Neural cell (in vitro differentiated cells): ENCODE results near the gene SPECC1L. TPM values are rescaled to one million over a fixed set of nuclear protein-coding genes. Genes with fewer than 3 reads are reported as not detected.

ENCODE experiments used
- H2AFZ ChIP-seq: fragments of 200-600, 300-800 bp; sonication (generic), shearing (Covaris generic); 2 replicates; pipeline ENCODE4 v1.6.0; 2014; ENCODE audit warnings: low read depth, mild to moderate bottlenecking, antibody characterized with exemption, low read length, moderate library complexity
- H3F3A ChIP-seq: fragments of 200-600 bp; shearing (Covaris generic); 2 replicates; pipeline ENCODE4 v1.6.1; 2016; ENCODE audit warnings: mild to moderate bottlenecking, moderate library complexity, mixed read lengths, antibody characterized with exemption, low read length; ENCODE audit not compliant: insufficient read depth, poor library complexity, severe bottlenecking
- H3K27ac ChIP-seq: fragments of 200-600, 300-800 bp; sonication (generic), shearing (Covaris generic); 2 replicates; pipeline ENCODE4 v1.5.1; 2014; ENCODE audit warnings: mild to moderate bottlenecking, low read length, moderate library complexity
- H3K27me3 ChIP-seq: fragments of 300-800, 200-600 bp; sonication (generic), shearing (Covaris generic); 2 replicates; pipeline ENCODE4 v1.6.0; 2014; ENCODE audit warnings: mild to moderate bottlenecking, low read depth, low read length, moderate library complexity; ENCODE audit not compliant: insufficient read depth
- H3K36me3 ChIP-seq: fragments of 300-800, 200-600 bp; sonication (generic), shearing (Covaris generic); 2 replicates; pipeline ENCODE4 v1.5.1; 2014; ENCODE audit warnings: mild to moderate bottlenecking, antibody characterized with exemption, low read length, moderate library complexity; ENCODE audit not compliant: insufficient read depth
- H3K4me2 ChIP-seq: fragments of 300-800, 200-600 bp; sonication (generic), shearing (Covaris generic); 2 replicates; pipeline ENCODE4 v1.6.0; 2014; ENCODE audit warnings: mild to moderate bottlenecking, low read length
- H3K4me3 ChIP-seq: fragments of 300-800, 200-600 bp; sonication (generic), shearing (Covaris generic); 2 replicates; pipeline ENCODE4 v1.5.1; 2014; ENCODE audit warnings: mild to moderate bottlenecking, low read length, moderate library complexity
- H3K79me2 ChIP-seq: fragments of 200-600 bp; shearing (Covaris generic); replicated peaks from 2 replicates; pipeline ENCODE4 v1.6.0; 2014; ENCODE audit warnings: mild to moderate bottlenecking, low read length, moderate library complexity; ENCODE audit not compliant: insufficient read depth
- H3K9ac ChIP-seq: fragments of 300-800, 200-600 bp; sonication (generic), shearing (Covaris generic); 2 replicates; pipeline ENCODE4 v1.6.1; 2016; ENCODE audit warnings: mild to moderate bottlenecking, low read length, mixed read lengths
- H3K9me2 ChIP-seq: fragments of 200-600 bp; shearing (Covaris generic); 2 replicates; pipeline ENCODE4 v1.6.1; 2016; ENCODE audit warnings: mild to moderate bottlenecking, low read length, mixed read lengths; ENCODE audit not compliant: insufficient read depth
- H3K9me3 ChIP-seq: fragments of 200-600, 300-800 bp; sonication (generic), shearing (Covaris generic); 2 replicates; pipeline ENCODE4 v1.6.1; 2016; ENCODE audit warnings: mild to moderate bottlenecking, mixed run types, low read length, moderate library complexity, mixed read lengths
- H4K20me1 ChIP-seq: fragments of 200-600 bp; shearing (Covaris generic); 2 replicates; pipeline ENCODE4 v1.6.1; 2016; ENCODE audit warnings: mild to moderate bottlenecking, mixed run types; ENCODE audit not compliant: insufficient read depth
- EP300 ChIP-seq: fragments of 450-650 bp; conservative IDR thresholded peaks from 2 replicates; pipeline ENCODE4 v1.6.1; 2014; ENCODE audit warnings: antibody characterized with exemption, mild to moderate bottlenecking, moderate library complexity; ENCODE audit not compliant: poor library complexity, severe bottlenecking
- EZH2 ChIP-seq: fragments of 200-600, 300-800 bp; shearing (Covaris generic), sonication (generic); IDR thresholded peaks from 2 replicates; pipeline ENCODE4 v1.6.1; 2014; ENCODE audit warnings: antibody characterized with exemption, low read length, borderline replicate concordance, mild to moderate bottlenecking; ENCODE audit not compliant: insufficient read depth, poor library complexity, severe bottlenecking
- MXI1 ChIP-seq: fragments of 450-650 bp; conservative IDR thresholded peaks from 2 replicates; pipeline ENCODE4 v1.6.1; 2014; ENCODE audit warnings: antibody characterized with exemption, mild to moderate bottlenecking; ENCODE audit not compliant: poor library complexity, severe bottlenecking
- POLR2AphosphoS5 ChIP-seq: IDR thresholded peaks from 2 replicates; pipeline ENCODE4 v1.6.1; 2012
- RAD21 ChIP-seq: fragments of 450-650 bp; conservative IDR thresholded peaks from 2 replicates; pipeline ENCODE4 v1.6.1; 2014; ENCODE audit warnings: antibody characterized with exemption, mild to moderate bottlenecking, moderate library complexity
- SMC3 ChIP-seq: fragments of 450-650 bp; conservative IDR thresholded peaks from 2 replicates; pipeline ENCODE4 v1.6.1; 2014; ENCODE audit warnings: antibody characterized with exemption, mild to moderate bottlenecking, moderate library complexity; ENCODE audit not compliant: poor library complexity
- TAF1 ChIP-seq: IDR thresholded peaks from 2 replicates; pipeline ENCODE4 v1.6.1; 2012; ENCODE audit warnings: low read depth
- polyA plus RNA-seq: library from polyadenylated mRNA; depleted of rRNA; stranded (reverse); fragments of >200 nt; gene quantifications from 2 replicates; pipeline ENCODE4 v1.2.3, GENCODE V29; 2014
- TF ChIP-seq, protein P1 (sequence below): fragments of 450-650 bp; IDR thresholded peaks from 2 replicates; pipeline ENCODE4 v1.5.1; 2014; ENCODE audit warnings: antibody characterized with exemption, mild to moderate bottlenecking, moderate library complexity; ENCODE audit not compliant: poor library complexity, severe bottlenecking
- TF ChIP-seq, protein P2 (sequence below): IDR thresholded peaks from 2 replicates; pipeline ENCODE4 v1.6.1; 2012; ENCODE audit warnings: borderline replicate concordance

Gene SPECC1L
- polyA plus RNA-seq, 1 donor from 2014 or later: 27.1 TPM

DNA sequence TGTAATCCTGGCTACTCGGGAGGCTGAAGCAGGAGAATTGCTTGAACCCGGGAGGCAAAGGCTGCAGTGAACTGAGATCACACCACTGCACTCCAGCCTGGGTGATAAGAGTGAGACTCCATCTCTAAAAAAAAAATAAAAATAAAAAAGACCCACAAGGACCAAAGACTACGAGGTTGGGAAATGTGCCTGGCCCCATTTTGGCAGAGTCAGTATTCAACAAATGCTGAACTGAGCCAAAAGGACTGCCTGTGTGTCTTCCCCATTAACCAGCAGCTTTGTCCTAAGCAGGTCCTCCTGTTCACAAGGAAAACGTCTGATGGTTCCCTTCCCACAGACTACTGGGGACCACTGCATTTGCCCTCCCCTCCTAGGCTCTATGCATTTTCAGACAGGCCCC is 184.4 kb downstream of the SPECC1L start:
- Histone ChIP-seq H2AFZ (no peak overlapping the region), H3K4me2 (no peak overlapping the region), H3K27me3 (no peaks in the 10 kb centered on the region), H3K9me3 (no peaks in the 10 kb centered on the region), H3K9ac (no peak overlapping the region), H3K4me3 (no peak overlapping the region), H3K36me3 (no peaks in the 10 kb centered on the region), H3K27ac (no peak overlapping the region), H3K79me2 (no peaks in the 10 kb centered on the region), H3K9me2 (no peaks in the 10 kb centered on the region), H4K20me1 (no peaks in the 10 kb centered on the region), H3F3A (no peaks in the 10 kb centered on the region)
- no peak for TF ChIP-seq TAF1
- TF ChIP-seq, protein P1, sequence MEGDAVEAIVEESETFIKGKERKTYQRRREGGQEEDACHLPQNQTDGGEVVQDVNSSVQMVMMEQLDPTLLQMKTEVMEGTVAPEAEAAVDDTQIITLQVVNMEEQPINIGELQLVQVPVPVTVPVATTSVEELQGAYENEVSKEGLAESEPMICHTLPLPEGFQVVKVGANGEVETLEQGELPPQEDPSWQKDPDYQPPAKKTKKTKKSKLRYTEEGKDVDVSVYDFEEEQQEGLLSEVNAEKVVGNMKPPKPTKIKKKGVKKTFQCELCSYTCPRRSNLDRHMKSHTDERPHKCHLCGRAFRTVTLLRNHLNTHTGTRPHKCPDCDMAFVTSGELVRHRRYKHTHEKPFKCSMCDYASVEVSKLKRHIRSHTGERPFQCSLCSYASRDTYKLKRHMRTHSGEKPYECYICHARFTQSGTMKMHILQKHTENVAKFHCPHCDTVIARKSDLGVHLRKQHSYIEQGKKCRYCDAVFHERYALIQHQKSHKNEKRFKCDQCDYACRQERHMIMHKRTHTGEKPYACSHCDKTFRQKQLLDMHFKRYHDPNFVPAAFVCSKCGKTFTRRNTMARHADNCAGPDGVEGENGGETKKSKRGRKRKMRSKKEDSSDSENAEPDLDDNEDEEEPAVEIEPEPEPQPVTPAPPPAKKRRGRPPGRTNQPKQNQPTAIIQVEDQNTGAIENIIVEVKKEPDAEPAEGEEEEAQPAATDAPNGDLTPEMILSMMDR: no peak

DNA sequence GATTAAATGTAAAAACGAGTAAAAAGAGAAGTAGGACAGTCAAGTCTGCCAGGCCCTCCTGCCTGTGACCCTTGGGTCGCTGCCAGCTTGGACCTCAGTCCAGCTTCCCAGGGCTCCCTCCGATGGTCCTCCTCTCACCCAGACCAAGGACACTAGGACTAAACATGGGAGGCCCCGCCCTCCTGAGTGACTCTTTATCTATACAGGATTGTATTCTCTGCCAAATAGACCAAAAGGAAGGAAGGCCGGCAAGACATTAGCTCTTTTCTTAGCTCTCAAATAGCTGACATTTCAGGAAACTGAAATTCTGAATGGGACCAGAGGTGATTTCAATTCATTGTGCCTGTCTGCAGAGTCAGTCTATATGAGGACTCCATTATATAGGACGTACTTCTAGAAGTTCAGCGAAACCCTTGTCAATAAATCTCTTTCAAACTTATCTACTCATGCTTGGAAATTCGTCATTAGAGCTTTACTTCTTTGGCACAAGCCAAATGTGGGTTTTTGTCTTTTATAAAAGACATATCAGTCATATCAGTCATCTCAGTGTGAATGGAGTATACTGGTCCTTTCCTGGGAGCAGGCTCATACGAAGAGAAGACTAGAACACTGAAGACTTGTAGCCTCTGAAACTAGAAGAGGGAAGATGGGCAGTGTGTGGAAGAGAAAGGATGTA is 185.3 kb downstream of the SPECC1L start:
- Histone ChIP-seq H3K79me2 (no peaks in the 10 kb centered on the region), H3K27ac (no peak overlapping the region), H3K9me2 (no peaks in the 10 kb centered on the region), H3K4me3 (no peak overlapping the region), H3K36me3 (no peaks in the 10 kb centered on the region), H3K9me3 (no peaks in the 10 kb centered on the region), H3K9ac (no peak overlapping the region), H3K4me2 (no peak overlapping the region), H4K20me1 (no peaks in the 10 kb centered on the region), H2AFZ (no peak overlapping the region), H3F3A (no peaks in the 10 kb centered on the region), H3K27me3 (no peaks in the 10 kb centered on the region)
- TF ChIP-seq POLR2AphosphoS5 (no peak), EZH2 (no peak), SMC3 (no peak), TAF1 (no peak), EP300 (no peak), MXI1 (no peak), RAD21 (no peak)
- TF ChIP-seq, protein P1: no peak
- TF ChIP-seq, protein P2, sequence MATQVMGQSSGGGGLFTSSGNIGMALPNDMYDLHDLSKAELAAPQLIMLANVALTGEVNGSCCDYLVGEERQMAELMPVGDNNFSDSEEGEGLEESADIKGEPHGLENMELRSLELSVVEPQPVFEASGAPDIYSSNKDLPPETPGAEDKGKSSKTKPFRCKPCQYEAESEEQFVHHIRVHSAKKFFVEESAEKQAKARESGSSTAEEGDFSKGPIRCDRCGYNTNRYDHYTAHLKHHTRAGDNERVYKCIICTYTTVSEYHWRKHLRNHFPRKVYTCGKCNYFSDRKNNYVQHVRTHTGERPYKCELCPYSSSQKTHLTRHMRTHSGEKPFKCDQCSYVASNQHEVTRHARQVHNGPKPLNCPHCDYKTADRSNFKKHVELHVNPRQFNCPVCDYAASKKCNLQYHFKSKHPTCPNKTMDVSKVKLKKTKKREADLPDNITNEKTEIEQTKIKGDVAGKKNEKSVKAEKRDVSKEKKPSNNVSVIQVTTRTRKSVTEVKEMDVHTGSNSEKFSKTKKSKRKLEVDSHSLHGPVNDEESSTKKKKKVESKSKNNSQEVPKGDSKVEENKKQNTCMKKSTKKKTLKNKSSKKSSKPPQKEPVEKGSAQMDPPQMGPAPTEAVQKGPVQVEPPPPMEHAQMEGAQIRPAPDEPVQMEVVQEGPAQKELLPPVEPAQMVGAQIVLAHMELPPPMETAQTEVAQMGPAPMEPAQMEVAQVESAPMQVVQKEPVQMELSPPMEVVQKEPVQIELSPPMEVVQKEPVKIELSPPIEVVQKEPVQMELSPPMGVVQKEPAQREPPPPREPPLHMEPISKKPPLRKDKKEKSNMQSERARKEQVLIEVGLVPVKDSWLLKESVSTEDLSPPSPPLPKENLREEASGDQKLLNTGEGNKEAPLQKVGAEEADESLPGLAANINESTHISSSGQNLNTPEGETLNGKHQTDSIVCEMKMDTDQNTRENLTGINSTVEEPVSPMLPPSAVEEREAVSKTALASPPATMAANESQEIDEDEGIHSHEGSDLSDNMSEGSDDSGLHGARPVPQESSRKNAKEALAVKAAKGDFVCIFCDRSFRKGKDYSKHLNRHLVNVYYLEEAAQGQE: no peak
